GM21360 (cell line): Measurements from ENCODE around the gene USP51.
"Not testable (repeated sequence)": the region's sequence is repeated elsewhere in the genome, so short reads cannot be mapped to it uniquely, and the experiment has no call there.

ENCODE experiments used
- ATAC-seq: cut with Tn5 transposase; IDR thresholded peaks from one replicate; pipeline ENCODE4 v1.9.1; 2021; ENCODE audit warnings: mild to moderate bottlenecking, moderate library complexity; ENCODE audit not compliant: unreplicated experiment

The USP51 gene

DNA sequence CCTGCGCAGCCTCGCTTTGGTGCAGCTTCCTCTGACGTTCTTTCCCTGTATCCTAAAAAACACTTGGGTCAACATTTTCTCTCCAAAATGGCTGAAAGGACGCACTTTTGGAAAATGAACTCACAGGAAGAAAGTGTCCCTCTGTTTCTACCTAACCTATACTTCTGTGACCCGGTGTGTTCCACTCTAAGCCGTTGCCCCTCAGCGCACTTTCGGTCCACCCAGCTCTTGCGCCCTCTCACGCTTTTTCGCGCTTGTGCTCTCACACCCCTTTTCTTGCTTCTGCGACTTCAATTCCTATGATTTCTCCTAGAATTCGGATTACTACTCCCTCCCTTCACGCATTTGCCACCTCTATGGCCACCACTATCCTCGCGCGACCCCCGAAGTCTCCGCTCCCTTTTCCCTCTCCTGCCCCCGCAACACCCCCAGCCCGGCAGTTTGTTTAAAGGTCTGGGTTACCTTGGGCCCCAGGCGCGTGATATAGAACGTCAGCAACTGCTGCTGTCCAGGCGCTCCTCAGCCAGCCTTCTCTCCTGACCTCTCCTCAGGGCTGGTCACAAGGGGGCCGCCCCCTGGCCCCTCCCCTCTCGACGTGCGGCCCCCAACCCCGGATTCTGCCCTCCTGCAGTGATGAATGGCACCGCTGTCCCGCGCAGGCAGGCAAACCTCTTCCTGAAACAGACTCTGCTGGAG, at the start of gene USP51:
USP51 (minus strand) TSS at position 535 of the 696 bp plus-strand sequence. CDS start 909 bp downstream, outside the sequence.
- peak; percentile 42 for ATAC-seq

DNA sequence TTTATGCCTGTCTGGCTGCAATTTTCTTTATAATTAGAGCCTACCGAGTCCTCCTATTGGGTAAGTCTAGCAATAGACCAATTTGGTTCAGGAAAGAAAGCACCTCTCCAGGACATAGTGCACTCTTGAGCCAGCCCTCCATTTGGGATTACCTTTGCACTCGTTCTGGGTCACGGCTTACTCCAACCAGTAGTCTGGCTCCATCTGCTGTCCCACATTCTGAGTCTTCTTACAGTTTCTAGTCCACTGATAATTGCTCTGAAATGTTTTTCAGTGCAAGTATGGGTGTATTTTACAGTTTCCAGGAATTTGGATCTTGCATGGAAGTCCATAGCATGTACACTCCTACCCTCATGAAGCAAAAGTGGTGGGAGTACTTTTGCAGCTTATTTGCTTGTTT, 34.8 kb upstream of the USP51 start:
- ATAC-seq, result no peak

DNA sequence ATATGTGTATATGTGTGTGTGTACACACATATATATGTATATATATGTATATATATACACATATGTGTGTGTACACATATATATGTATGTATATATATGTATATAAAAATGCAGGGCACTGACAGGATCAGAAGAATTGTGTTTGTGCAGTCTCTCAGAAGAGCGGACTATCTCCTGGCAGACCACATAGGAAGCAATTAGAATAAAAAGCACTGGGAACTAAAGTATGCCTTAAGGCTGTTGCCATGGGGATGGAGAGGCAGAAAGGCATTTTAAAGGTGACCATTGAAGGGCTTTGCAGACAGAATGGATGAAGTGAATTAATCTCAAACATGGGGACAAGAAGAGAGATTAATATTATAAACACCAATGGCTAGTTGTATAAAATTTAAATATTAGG, 33.7 kb upstream of the USP51 start:
- no peak for ATAC-seq

GRCh38 chrX:55522596-55523276, 33.1 kb upstream of the USP51 start:
- ATAC-seq, result no peak

DNA sequence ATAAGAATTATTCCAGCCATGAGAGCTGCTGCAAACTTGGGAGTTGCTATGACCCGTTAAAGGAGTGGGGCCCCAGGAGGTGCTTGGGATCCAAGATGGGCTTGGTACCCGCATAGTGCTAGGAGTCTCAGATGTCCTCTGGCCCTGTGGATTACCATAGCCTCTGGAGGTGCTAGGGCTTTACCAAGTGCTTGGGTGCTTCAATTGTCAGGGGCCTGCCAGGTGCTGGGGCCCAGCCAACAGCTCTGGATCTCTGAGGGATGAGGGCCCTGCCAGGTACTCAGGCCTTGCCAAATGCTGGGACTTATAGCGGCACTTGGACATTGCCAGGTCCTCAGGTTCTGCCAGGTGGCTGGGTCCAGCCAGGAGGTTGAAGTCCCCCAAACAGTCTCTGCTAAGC, 32.0 kb upstream of the USP51 start:
- no peak for ATAC-seq

GRCh38 chrX:55516794-55517481, 27.3 kb upstream of the USP51 start:
- ATAC-seq, result not testable (repeated sequence)

DNA sequence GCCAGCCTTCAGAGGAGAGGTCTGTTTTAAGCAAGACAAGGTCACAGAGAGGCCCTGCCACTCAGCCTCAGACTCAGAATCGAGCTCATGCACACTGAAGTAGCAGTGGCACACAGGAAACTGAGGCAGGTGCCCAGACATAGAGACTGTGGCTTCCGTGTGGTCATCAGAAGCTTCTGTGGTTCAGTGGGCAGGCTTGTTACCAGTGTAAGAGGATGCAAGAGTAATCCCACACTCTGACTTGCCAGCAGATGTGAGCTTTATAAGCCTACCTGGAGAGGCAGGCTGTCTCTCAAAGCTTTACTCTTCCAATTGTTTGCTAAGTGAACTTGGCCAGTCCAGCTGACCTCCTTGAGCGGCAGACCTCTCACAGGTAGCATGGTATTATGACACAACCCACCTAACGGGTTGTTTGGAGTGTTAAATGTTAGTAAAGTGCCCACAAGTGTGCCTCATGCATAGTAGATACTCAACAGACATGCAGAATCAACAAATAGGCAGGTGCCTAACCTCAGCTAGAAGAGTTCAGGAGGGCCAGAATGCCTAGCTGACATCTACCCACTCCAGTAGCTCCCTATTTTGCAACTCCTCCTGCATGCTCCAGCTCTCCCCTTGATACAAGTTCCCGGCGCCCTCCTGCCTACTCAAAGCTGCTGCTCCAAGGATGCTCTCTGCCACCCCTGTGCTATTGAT, 23.5 kb upstream of the USP51 start:
- ATAC-seq, result not testable (repeated sequence)

DNA sequence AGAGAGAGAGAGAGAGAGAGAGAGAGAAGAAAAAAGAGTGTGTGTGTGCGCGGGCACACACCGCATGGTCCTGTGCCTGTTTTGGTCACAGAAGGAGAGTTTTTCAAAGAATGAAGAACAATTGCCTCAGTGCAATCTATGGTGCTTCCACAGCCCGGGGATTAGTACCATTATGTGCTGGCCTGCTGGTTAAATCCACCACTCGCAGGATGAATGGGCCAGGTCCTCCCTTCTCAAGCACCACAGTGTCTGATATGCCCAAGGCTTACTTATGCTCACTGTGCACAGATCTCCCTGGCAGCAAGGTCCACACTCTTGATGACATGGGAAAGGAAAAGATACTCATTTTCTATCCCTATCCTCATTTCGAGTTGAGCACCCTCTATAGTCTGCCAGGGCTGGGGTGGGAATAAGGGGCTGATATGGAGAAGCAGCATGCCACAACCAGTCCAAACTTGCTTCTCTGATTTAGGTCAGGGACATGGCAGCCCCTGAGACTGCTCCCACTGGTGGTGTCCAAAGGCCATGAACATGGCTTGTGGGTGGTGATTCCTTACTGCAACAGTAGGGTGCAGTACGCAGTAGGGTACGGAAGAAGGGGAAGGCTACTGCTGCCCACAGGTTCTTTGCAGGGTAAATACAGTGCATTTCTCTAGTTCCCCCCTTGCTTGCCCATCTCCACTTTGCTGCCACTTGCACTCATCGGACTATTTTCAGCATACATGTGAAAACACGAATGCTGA, 18.9 kb upstream of the USP51 start:
- not testable (repeated sequence) for ATAC-seq

DNA sequence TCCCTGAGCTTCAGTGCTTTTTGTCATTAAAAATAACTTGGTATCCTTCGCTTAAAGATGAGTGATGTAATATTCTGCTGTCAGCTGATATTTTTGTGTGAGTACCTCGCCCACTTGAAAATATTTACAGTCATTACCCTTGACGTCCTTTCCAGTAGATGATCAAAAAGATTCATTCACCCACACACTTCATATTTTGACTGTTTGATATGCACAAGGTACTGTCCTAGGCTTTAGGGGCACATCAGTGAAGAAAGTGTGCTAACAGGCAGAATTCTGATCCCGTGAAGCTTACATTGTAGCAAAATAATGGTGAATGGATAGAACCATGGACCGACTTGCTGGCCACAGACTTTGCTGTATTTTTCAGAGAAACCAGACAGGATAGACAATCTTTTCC, 18.1 kb upstream of the USP51 start:
- ATAC-seq, result not testable (repeated sequence)

DNA sequence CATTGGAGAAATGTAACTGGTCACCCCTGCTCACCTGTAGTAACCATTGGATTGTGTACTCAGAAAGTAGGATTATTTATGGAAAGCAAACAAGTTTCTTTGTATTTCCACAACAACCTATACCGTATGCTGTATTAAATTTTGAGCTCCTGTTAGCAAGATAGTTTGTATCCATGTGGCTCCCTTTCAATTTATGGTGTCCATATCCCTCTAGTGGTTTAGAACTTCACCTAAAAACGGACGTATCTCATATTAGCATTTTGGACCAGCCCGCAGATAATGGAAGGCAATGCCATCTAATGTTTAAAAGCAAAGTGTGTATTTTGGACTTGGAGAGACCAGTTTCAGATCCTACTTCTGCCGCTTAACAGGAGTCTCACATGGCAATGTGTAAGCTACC, 17.4 kb upstream of the USP51 start:
- not testable (repeated sequence) for ATAC-seq

DNA sequence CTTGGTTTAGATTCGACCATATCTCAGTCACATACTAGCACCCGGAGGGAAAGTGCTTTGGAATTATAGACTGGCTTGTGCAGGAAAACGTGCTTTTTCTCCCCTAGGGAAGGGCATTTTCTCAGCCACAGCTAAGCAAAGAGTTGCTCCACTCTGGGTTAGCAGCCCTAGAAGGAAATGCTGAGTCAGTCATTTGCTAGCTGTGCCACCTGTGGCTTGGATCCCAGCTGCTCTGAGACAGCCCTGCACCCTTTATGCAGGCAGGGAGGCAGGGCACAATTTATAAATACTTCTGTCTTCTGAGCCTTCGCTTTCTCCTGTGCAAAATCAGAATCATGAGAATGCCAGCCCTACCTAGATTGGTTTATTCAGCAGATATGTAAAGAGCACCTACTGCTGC, 1.3 kb upstream of the USP51 start:
- ATAC-seq, result no peak

- ATAC-seq, result no peak
Measured at GRCh38 chrX:55490121-55490520, 473 bp upstream of the USP51 start.

GRCh38 chrX:55488593-55489313, 895 bp downstream of the USP51 start:
- ATAC-seq, result peak; percentile 41

- ATAC-seq, result no peak
Measured at GRCh38 chrX:55488006-55488592, 1.5 kb downstream of the USP51 start.

GRCh38 chrX:55487143-55487542, 2.5 kb downstream of the USP51 start:
- ATAC-seq, result no peak

DNA sequence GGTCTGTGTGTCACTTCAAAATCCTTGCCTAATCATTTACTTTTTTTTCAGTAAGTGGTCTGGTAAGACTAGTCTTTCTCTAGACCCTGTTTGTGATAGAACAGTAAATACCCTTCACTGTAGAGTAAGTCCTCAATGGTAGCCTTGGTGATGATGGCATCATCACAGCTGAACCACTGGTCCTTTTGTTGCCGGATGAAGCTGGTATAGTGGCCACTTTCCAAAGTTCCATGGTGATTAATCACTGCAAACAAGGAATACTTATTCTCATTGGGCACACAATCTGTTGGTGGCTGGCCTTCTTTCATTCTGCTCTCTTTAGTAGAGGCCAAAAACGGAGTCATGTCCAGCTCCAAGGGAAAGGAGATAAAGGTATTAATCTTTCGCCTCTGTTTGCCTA, 2.9 kb downstream of the USP51 start:
- ATAC-seq, result no peak

DNA sequence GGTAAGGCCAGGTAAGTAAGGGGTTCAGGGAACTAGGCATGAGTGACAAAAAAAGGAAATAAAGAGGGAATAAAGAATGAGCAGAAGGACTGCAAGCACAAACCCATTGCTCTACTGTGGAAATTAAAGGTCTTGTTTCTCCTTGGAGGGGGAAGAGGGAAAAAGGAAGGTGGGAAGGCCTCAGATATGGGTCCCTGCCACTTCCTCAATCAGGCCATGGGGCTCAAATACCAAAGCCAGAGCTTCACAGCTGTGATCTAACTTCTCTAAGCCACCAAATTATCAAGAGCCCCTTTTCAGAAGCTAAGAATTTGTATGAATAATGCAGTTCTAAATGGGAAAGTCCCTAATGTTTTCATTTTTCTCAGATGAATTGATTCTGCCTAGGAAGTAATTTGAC, 4.7 kb downstream of the USP51 start:
- ATAC-seq, result no peak

- no peak for ATAC-seq
Measured at GRCh38 chrX:55480390-55481062, 9.1 kb downstream of the USP51 start.

DNA sequence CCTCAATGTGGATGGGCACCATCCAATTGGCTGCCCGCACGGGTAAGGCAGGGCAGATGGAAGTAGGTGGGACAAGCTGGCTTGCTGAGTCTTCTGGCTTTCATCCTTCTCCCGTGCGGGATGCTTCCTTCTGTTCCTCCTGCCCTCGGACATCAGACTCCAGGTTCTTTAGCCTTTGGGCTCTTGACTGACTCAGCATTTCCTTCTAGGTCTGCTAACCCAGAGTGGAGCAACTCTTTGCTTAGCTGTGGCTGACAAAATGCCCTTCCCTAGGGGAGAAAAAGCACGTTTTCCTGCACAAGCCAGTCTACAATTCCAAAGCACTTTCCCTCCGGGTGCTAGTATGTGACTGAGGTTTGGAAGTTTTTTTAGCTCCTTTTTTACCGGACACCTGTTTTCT, 9.7 kb downstream of the USP51 start:
- ATAC-seq, result not testable (repeated sequence)
